Neural cell (in vitro differentiated cells): ENCODE data around the gene SURF6.

Experiments
- MXI1 ChIP-seq: fragments of 450-650 bp; conservative IDR thresholded peaks from 2 replicates; pipeline ENCODE4 v1.6.1; 2014; ENCODE audit warnings: antibody characterized with exemption, mild to moderate bottlenecking; ENCODE audit not compliant: poor library complexity, severe bottlenecking
- TF ChIP-seq, protein P1 (sequence below): fragments of 450-650 bp; IDR thresholded peaks from 2 replicates; pipeline ENCODE4 v1.5.1; 2014; ENCODE audit warnings: antibody characterized with exemption, mild to moderate bottlenecking, moderate library complexity; ENCODE audit not compliant: poor library complexity, severe bottlenecking

DNA sequence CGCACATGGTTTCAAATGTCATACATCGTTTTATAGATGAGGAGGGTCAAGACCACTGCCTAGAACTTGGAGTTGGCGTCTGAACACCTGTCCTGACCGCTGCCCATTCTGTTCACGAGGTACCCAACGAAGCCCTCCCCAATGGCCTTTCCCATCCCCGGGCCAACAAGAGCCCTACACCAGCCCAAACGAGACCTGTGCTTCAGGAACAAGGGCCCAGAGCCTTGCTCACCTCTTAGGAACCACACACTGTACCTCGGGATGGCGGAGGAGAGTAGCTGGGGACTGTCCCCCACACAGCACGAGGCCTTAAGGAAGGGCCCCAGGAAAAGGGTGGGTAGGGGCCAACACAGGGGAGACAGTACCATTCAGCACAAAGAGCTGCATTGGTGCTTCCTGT is 3.0 kb downstream of the SURF6 start:
- TF ChIP-seq, protein P1, sequence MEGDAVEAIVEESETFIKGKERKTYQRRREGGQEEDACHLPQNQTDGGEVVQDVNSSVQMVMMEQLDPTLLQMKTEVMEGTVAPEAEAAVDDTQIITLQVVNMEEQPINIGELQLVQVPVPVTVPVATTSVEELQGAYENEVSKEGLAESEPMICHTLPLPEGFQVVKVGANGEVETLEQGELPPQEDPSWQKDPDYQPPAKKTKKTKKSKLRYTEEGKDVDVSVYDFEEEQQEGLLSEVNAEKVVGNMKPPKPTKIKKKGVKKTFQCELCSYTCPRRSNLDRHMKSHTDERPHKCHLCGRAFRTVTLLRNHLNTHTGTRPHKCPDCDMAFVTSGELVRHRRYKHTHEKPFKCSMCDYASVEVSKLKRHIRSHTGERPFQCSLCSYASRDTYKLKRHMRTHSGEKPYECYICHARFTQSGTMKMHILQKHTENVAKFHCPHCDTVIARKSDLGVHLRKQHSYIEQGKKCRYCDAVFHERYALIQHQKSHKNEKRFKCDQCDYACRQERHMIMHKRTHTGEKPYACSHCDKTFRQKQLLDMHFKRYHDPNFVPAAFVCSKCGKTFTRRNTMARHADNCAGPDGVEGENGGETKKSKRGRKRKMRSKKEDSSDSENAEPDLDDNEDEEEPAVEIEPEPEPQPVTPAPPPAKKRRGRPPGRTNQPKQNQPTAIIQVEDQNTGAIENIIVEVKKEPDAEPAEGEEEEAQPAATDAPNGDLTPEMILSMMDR, result no peak
- no peak for TF ChIP-seq MXI1
